GM12891 (cell line): ENCODE measurements around the gene SERBP1.

Experiments used
- POLR2A ChIP-seq: IDR thresholded peaks from 2 replicates; pipeline ENCODE4 v1.6.1; 2011; ENCODE audit warnings: low read depth, low read length, control low read depth
- POLR2AphosphoS5 ChIP-seq: IDR thresholded peaks from 2 replicates; pipeline ENCODE4 v1.6.1; 2011; ENCODE audit warnings: low read depth, low read length, control low read depth
- TAF1 ChIP-seq: IDR thresholded peaks from 2 replicates; pipeline ENCODE4 v1.6.1; 2011; ENCODE audit warnings: low read depth, low read length, control low read depth

DNA sequence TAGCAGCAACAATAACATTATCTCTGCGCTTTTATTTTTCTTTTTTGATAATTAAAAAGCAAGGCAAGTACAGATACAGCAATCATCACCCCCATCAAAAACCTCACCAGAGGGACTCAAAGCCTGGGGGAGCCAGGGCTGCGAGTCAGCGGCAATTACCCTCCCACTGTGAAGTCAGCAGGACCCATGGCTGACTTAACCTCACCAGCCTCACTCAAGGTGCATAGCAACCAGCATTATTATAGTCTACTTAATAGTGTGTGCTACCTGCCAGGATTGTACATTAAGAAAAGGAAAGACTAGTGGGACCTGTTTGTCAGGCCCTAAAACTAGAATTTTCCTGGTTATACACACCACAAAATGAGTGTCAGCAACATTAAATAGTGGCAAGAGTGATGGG, 28.9 kb upstream of the SERBP1 start:
- TF ChIP-seq POLR2AphosphoS5 (no peak), POLR2A (no peak), TAF1 (no peak)
